Fibroblast of pulmonary artery (primary cell): ENCODE results near the gene FOXG1.

ENCODE experiments used
- DNase-seq: peaks from one replicate; pipeline ENCODE4 v3.0.0-alpha.2; 2010; ENCODE audit warnings: low read depth
- H3K4me3 ChIP-seq: replicated peaks from 2 replicates; pipeline ENCODE4 v1.5.1; 2011; ENCODE audit warnings: low read depth, mild to moderate bottlenecking, control low read depth, low read length, moderate library complexity
- TF ChIP-seq, protein P1 (sequence below): IDR thresholded peaks from 2 replicates; pipeline ENCODE4 v1.5.1; 2011; ENCODE audit warnings: mild to moderate bottlenecking, control low read depth, low read length, inconsistent platforms; ENCODE audit errors: missing control alignments

Gene FOXG1

DNA sequence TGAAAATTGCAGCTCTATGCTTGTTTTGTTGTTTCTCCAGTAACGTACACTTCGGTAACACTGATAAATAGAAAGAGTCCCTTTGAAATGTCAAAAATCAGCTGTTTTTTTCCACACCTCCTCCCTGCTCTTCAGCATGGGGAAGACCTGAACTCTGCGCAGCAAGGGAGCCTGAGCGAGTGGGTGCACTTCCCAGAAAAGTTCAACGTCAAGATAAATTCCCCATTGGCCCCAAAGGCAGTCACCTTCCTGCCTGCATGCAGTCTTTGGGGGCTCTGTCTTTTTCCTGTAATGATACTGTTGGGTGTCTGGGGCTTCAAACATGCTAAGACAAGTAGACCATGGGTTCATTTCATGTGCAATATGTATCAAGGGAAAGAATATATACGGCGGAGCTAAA lies 8.8 kb upstream of the FOXG1 start:
- H3K4me3 ChIP-seq = no peak overlapping the region
- no peak for DNase-seq
- TF ChIP-seq, protein P1, sequence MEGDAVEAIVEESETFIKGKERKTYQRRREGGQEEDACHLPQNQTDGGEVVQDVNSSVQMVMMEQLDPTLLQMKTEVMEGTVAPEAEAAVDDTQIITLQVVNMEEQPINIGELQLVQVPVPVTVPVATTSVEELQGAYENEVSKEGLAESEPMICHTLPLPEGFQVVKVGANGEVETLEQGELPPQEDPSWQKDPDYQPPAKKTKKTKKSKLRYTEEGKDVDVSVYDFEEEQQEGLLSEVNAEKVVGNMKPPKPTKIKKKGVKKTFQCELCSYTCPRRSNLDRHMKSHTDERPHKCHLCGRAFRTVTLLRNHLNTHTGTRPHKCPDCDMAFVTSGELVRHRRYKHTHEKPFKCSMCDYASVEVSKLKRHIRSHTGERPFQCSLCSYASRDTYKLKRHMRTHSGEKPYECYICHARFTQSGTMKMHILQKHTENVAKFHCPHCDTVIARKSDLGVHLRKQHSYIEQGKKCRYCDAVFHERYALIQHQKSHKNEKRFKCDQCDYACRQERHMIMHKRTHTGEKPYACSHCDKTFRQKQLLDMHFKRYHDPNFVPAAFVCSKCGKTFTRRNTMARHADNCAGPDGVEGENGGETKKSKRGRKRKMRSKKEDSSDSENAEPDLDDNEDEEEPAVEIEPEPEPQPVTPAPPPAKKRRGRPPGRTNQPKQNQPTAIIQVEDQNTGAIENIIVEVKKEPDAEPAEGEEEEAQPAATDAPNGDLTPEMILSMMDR = no peak

DNA sequence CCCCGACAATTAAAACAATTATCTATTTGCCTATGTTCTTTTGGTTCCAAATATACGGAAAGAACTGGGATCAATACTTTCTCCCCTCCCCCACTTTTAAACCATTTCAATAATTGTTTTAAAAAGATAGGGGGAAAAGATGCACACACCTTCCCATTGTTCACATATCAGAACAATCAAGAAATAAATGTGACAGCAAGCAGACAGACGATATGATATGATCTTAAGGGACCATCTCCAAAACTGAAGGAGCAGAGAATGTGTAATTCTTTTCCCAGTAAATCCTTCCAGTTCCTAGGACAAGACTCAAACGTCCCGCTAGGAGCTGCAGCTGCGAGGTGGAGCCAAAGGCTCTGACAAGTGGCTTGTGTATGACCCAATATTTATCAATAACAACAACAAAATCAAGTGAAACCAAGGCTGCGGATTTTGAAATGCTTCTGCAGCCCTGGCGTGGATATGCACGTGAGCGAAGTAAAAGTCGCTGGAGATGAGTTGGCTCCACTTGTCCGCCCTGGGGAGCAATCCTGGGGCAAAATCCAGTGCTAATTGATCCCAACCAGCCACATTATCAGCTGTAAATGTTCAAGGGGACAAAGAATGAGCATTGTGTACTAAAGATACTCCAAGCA lies 8.2 kb upstream of the FOXG1 start:
- TF ChIP-seq, protein P1 = no peak
- H3K4me3 ChIP-seq = no peak overlapping the region
- DNase-seq = no peak

DNA sequence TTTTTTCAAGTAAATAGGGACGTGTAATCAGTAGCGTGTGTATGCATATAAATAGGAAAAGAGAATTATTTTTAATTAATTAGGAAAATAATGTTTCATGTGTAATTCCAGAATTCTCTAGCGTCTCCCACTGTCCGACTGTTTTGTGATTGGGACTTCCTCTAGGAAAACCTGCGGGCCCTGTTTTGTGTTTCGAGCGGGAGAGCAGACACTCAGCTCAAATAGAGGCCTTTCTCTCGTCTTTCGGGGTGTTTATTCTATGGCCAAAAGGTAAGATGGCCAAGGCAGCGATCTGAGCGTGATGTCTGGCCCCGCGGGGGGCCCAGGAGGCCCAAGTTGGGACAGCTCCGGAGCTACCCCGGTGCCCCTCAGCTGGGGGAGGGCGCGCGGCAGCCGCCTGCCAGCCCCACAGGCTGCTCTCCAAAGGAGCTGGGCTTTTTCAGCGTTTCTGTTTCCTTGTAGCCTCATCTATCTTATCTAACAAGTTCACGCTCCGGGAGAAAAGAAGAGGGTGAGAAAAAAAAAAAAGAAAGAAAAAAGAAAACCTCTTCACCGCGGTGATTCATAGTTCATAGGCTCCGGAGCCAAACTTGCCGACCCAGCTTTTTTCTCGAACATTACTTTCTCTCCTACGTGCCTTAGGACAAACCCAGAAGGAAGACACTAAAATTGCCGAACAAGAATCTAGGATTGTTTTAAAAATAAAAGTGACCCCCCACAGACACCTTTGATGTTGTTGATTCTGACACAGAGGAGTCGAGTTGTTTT lies 7.5 kb upstream of the FOXG1 start:
- TF ChIP-seq, protein P1 = no peak
- DNase-seq = no peak
- H3K4me3 ChIP-seq = no peak overlapping the region

DNA sequence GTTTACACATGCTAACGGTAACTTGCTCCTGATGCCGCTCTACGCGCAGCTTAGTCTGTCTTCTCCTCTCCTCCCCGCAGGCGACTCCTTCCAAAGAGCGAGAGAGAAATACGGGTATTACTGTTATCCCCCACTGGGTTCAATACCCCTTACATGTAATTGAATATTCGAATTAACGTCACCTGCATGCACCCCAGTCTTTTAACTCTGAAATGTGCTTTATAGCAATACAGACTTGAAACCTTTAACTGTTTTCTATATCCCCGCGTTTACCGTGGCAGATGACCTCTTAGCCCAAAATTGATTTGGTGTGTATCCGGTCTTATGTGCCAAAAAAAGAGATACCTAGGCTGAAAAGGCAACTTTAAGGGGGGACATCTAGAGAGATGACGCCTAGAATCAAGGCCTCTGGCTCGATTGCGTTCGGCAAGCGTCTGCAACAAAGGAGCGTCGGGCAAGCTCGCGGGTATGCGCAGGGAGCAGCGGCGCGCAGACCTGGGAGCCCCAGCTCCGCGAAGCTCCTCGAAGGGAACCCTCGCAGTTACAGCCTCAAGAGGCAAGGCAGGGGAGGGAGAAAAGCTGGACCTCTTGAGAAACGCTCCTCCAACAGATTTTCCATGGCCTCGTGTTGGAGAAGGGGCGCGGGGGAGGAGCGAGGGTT lies 6.8 kb upstream of the FOXG1 start:
- no peak for DNase-seq
- H3K4me3 ChIP-seq = no peak overlapping the region
- TF ChIP-seq, protein P1 = no peak

DNA sequence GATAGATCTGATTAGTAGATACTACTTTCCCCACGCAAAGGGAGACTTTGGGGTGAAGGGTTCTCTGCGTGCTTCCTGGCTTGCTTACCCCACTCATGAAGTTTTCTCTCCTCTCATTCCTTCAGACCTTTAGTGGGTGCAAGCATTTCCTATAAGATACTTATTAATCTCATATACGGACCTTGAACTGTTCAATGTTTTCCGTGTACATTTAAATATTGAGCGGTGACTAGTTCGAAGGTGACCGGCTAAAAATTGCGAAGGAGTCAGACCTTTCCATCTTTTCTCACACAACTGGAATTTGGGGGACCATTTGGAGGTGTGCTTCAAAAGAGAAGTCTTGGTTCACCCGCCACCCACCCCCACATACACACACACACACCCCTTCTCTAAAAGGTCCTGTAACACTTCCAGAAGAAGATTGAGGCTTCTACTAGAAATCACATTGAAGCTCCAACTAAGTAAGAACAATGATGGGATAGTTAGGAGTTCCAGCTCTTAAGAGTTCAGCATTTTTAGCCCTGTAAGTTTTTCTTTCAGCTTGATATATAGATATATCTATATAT lies 6.1 kb upstream of the FOXG1 start:
- DNase-seq = no peak
- no peak overlapping the region for H3K4me3 ChIP-seq
- TF ChIP-seq, protein P1 = no peak

DNA sequence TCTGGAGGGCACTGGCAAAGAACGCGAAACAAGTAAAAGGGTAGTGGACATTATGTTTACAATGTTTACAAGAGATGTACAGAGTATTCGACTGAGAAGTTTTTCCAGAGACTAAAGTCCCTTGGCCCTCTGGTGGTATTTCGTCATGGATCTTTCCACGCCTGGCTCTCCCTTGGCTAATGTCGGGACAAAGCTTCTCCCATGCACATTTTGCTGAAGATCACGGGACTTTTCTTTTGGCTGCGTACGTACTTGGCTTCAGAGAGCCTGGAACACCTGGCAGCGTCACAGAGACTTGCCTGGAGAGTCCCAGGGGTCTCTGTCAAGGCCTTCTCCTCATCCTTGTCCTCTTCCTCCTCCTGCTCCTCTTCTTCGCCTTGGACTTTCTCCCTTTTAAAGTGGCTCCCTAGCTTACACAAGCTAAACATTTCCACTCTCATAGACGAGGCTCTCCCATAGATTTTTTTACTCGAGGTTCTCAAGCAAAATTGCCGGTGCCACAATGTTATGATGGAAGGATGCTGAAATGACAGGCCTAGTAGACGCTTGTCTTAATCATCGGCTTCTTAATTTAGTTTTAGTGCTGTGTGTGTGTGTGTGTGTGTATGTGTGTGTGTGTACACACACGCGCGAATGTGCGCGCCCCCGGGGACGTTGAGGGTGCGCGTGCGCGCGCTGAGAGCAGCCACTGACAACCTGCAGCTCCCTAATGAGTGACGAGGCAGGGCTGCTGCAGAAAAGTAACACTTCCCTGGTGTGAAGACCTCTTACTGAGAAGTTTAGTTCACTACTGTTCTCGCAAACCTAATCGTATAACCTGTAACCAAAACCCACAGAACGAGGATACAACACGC lies 4.9 kb upstream of the FOXG1 start:
- H3K4me3 ChIP-seq = no peak overlapping the region
- TF ChIP-seq, protein P1 = no peak
- DNase-seq = no peak
